GM19397 (cell line): ENCODE data around the gene PTPN14.
"Not testable (repeated sequence)": the region's sequence is repeated elsewhere in the genome, so short reads cannot be mapped to it uniquely, and the experiment has no call there.

Experiments
- ATAC-seq: cut with Tn5 transposase; IDR thresholded peaks from one replicate; pipeline ENCODE4 v1.9.1; 2021; ENCODE audit warnings: mild to moderate bottlenecking, moderate library complexity; ENCODE audit not compliant: unreplicated experiment

Gene PTPN14

DNA sequence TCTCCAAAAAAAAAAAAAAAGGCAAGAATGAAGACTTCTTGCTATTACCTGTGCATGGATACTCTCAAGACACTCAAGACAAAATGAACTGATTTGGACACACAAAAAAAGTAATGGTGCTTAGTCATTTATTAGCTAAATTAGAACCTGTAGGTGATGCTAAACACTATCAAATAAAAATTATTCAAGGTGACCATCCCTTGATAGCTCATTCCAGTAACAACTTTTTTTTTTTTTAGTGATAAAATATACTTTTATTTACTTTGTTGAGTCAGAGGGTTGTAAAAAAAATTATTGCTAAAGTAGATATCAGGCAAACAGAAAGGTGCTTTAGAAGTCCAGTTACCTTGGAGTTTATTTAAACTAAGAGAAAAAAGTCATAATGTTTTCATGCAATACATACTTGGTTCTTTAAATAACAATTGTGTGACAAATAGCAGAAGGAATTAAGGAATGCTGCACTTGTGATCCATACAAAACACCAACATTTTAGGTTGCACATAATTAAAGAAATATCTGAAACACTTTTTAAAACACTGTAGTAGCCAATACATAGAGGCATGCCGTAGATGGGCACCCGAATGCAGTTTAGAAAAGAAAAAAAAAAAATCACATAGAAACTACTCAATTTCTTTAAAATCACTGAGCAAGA, 69.3 kb downstream of the PTPN14 start:
- not testable (repeated sequence) for ATAC-seq

DNA sequence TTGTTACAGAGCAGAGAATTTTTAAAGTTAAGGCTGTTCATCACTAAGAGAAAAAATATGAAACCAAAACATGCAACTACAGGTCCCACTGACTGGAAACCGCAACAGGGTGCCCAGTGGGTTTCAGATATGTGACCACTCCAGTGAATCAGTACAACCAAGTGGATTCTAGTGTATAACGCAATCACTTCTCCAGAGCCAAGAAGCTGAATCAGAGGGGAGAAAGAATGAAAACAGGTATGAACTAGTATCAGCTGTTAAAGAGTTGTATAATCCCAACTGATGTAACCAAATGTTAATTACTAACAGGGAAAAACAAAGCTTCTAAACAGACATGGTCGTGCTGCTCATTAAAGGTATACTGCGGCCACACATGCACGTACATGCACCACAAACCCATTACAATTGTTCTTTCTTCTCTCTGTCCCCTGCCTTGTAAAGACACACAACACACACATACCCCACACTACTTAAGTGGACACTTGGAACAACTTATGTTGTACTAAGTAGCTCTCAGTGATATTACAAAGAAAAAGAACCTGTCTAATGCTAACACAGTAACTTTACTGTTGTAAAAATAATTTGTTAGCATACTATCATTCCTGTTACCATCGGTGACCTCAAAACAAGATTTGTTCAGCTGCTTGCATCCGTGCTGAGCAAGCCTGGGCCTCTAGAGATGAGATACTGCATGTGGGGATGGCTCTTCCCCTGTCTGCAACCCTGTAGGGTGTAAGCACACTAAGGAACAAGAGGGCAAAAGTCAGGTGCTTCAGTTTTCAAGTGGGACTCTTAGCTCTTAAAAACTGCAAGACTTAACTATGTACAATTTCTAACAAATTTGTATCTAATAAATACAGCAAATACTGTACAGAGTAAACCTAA, 74.2 kb downstream of the PTPN14 start:
- no peak for ATAC-seq

- no peak for ATAC-seq
Measured at GRCh38 chr1:214476229-214476985, 75.0 kb downstream of the PTPN14 start.

- ATAC-seq, result no peak
Measured at GRCh38 chr1:214475746-214476145, 75.7 kb downstream of the PTPN14 start.

DNA sequence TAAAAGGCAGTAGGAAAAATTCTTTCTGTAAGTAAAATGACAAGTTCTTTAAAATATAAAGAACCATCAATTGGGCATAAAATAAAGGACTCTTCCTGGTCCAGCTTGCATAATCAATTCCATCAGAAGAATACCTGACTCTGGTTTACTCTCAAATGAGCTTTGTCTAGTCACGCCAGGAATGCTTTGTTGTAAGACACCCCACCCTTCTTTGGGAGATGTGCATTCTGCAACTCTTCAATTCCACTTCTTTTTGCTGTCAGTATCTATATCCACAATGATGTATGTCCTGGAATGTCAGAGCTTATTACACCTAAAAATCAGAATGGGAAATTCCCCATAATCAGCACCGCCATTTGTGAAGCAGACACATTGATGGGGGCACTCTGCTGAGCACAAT, 76.1 kb downstream of the PTPN14 start:
- ATAC-seq, result no peak

DNA sequence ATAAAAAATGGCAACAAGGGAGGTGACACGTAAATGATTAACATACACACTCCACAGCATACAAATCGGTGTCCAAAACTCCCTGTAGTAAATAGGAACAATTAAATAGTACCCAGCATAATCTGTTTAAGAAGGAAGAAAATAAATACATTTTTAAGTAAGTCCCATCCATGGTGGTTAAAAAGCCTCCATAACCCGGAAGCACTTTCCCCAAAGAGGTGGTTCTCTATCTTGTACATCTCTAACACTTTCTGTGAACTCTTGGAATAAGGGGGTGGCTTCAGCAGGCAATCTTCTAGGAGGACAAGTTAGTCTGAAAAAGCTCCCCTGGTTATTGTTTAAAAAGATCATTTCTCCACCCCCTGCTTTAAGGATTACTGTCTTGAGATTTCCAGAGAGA, 76.9 kb downstream of the PTPN14 start:
- ATAC-seq, result no peak

- no peak for ATAC-seq
Measured at GRCh38 chr1:214473862-214474261, 77.5 kb downstream of the PTPN14 start.

GRCh38 chr1:214473387-214473786, 78.0 kb downstream of the PTPN14 start:
- no peak for ATAC-seq

- no peak for ATAC-seq
Measured at GRCh38 chr1:214472364-214472763, 79.0 kb downstream of the PTPN14 start.

DNA sequence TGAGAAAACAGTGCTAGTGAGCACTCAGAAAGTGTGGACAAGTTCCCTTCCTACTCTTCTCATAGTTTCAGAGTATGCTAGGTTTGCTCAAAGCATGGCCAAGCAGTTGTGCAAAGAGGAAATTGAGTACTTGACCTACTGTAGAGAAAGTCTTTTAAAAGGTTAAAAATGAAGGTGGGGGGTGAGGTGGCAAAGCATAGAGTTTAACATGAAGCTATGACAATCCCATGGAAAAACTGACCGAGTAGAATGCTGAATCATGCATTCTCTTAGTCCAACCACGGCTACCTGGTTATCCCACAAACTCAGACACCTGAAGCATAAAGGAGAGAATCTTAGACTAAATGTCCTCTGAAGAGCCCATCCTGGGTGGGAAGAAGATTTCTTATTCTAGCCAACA, 79.9 kb downstream of the PTPN14 start:
- ATAC-seq, result no peak

GRCh38 chr1:214470132-214470531, 81.3 kb downstream of the PTPN14 start:
- no peak for ATAC-seq

GRCh38 chr1:214469290-214469689, 82.1 kb downstream of the PTPN14 start:
- ATAC-seq, result no peak

GRCh38 chr1:214467078-214467585, 84.3 kb downstream of the PTPN14 start:
- no peak for ATAC-seq

DNA sequence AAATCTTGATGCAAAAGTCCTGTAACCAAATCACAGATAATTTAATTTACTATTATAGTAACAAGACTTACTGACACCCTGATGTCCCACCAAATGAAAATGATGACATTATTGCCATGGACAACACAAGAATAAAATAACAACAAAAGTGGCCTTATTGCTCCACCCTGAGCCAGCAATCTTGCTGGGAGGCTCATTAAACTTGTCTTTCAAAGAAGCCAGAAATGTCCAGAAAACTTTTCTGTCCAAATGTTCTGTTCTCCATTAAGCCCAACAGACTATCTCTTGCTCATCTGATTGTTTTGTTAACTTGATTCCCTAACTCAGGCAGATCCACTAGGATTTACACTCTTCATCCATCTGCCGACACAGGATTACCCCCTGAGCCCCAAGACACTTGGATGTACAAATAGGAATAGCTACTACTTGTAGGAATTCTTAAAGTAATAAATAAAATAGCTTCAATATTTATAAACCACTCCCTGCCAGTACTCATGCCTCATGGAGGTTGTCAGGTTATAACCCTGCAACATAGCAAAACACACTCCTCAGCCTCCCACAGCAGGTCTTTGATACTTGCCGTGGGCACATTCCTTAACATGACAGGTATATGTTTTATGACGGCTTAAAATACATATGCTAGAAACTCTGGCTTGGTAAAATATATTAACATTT, 84.9 kb downstream of the PTPN14 start:
- no peak for ATAC-seq

- no peak for ATAC-seq
Measured at GRCh38 chr1:214464445-214465287, 86.7 kb downstream of the PTPN14 start.

- no peak for ATAC-seq
Measured at GRCh38 chr1:214463596-214463995, 87.8 kb downstream of the PTPN14 start.

DNA sequence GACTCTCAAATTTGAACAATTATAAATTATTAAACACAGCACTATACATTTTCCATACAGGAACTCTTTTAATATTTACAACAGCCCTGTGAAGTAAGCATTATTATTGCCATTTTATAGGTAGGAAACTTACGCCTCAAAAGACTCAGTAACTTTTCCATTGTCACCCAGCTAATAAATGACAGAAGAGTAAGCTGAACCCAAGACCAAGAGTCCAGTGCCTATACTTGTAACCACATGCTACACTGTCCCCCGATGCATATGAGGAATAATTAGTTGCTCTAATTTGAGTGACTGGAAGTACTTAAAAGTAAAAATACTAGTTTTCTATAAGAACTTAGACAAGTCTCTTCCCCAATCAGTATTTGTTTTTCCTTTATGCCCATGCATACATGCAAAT, 88.5 kb downstream of the PTPN14 start:
- no peak for ATAC-seq

DNA sequence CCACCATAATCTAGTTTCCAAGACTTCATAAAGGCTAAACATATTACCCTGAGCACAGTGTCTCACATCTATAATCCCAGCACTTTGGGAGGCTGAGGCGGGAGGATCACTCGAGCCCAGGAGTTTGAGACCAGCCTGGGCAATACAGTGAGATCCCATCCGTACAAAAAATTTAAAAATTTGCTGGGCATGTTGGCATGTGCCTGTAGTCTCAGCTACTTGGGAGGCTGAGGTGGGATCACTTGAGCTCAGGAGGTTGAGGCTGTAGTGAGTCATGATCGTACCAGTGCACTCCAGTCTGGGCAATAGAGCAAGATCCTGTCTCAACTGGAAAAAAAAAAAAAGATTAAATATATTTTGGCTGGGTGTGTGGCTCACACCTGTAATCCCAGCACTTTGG, 90.1 kb downstream of the PTPN14 start:
- no peak for ATAC-seq

DNA sequence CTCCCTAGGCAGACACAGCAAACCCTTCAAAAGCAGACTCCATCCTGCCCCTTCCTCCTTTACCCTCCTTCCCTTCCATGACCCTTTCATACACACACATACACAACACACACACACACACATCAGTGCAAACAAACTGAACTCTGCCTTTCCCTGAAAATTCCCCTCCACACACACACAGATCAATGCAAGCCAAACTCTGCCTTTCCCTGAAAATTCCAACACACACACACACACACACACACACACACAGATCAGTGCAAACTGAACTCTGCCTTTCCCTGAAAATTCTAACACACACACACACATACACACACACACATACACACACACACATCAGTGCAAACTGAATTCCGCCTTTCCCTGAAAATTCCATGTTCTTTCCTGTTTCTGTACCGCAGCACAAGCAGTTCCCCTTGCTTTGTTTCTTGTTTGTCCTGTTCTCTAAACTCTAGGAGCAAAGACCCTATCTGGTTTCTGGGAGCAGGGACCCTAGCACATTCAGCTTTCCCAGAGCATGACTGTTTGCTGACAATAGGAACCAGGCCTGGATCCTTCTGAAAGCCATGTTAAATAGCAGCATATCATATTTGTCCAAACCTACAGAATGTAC, 91.0 kb downstream of the PTPN14 start:
- ATAC-seq, result no peak

GRCh38 chr1:214459895-214460294, 91.5 kb downstream of the PTPN14 start:
- no peak for ATAC-seq
